SK-N-MC (cell line): ENCODE measurements around the gene LRCOL1.

ENCODE experiments used
- EZH2 ChIP-seq: fragments of 200-600 bp; sonication (generic); IDR thresholded peaks from one replicate; pipeline ENCODE4 v1.6.1; 2017; ENCODE audit warnings: antibody characterized with exemption
- POLR2AphosphoS5 ChIP-seq: IDR thresholded peaks from 2 replicates; pipeline ENCODE4 v1.6.1; 2012; ENCODE audit warnings: mild to moderate bottlenecking, low read depth, low read length, borderline replicate concordance

GRCh38 chr12:132593938-132594358, 16.4 kb downstream of the LRCOL1 start:
- TF ChIP-seq POLR2AphosphoS5, result no peak
- no peak for TF ChIP-seq EZH2
